Measurements from ENCODE around the gene CUL1.

Gene CUL1

GRCh38 chr7:148727501-148728278 lies 29.0 kb downstream of the CUL1 start:
- no peak for TF ChIP-seq JUND (IDR thresholded peaks at IDR 0.05; ENCODE audit: low read depth)
- DNase-seq (ENCODE audit: low read depth in 1 of 2, low spot score in 1 of 2), result no peak
- in situ Hi-C loops (cut with HindIII; ENCODE audit: low pct_unique_long_range_greater_than_20kb, low sequenced_read_pairs), result no loop called here

- in situ Hi-C loops (cut with HindIII; ENCODE audit: low pct_unique_long_range_greater_than_20kb, low sequenced_read_pairs), result no loop called here
- TF ChIP-seq JUND (IDR thresholded peaks at IDR 0.05; ENCODE audit: low read depth), result no peak
- DNase-seq (ENCODE audit: low read depth in 1 of 2, low spot score in 1 of 2), result no peak
Measured at GRCh38 chr7:148729984-148730733, 31.5 kb downstream of the CUL1 start.

GRCh38 chr7:148732862-148733261 lies 34.2 kb downstream of the CUL1 start:
- in situ Hi-C loops (cut with HindIII; ENCODE audit: low pct_unique_long_range_greater_than_20kb, low sequenced_read_pairs), result no loop called here
- no peak for TF ChIP-seq JUND (IDR thresholded peaks at IDR 0.05; ENCODE audit: low read depth)
- no peak for DNase-seq (ENCODE audit: low read depth in 1 of 2, low spot score in 1 of 2)

GRCh38 chr7:148733496-148733895 lies 34.8 kb downstream of the CUL1 start:
- no peak for TF ChIP-seq JUND (IDR thresholded peaks at IDR 0.05; ENCODE audit: low read depth)
- in situ Hi-C loops (cut with HindIII; ENCODE audit: low pct_unique_long_range_greater_than_20kb, low sequenced_read_pairs), result no loop called here
- no peak for DNase-seq (ENCODE audit: low read depth in 1 of 2, low spot score in 1 of 2)

- no peak for DNase-seq (ENCODE audit: low read depth in 1 of 2, low spot score in 1 of 2)
- in situ Hi-C loops (cut with HindIII; ENCODE audit: low pct_unique_long_range_greater_than_20kb, low sequenced_read_pairs), result no loop called here
- no peak for TF ChIP-seq JUND (IDR thresholded peaks at IDR 0.05; ENCODE audit: low read depth)
Measured at GRCh38 chr7:148735141-148735540, 36.4 kb downstream of the CUL1 start.

- in situ Hi-C loops (cut with HindIII; ENCODE audit: low pct_unique_long_range_greater_than_20kb, low sequenced_read_pairs), result no loop called here
- DNase-seq (ENCODE audit: low read depth in 1 of 2, low spot score in 1 of 2), result no peak
- TF ChIP-seq JUND (IDR thresholded peaks at IDR 0.05; ENCODE audit: low read depth), result no peak
Measured at GRCh38 chr7:148735967-148736366, 37.3 kb downstream of the CUL1 start.

- no peak for DNase-seq (ENCODE audit: low read depth in 1 of 2, low spot score in 1 of 2)
- TF ChIP-seq JUND (IDR thresholded peaks at IDR 0.05; ENCODE audit: low read depth), result no peak
- in situ Hi-C loops (cut with HindIII; ENCODE audit: low pct_unique_long_range_greater_than_20kb, low sequenced_read_pairs), result no loop called here
Measured at GRCh38 chr7:148738737-148739535, 40.2 kb downstream of the CUL1 start.

GRCh38 chr7:148746135-148746534 lies 47.4 kb downstream of the CUL1 start:
- DNase-seq (ENCODE audit: low read depth in 1 of 2, low spot score in 1 of 2), result no peak
- in situ Hi-C loops (cut with HindIII; ENCODE audit: low pct_unique_long_range_greater_than_20kb, low sequenced_read_pairs), result no loop called here
- no peak for TF ChIP-seq JUND (IDR thresholded peaks at IDR 0.05; ENCODE audit: low read depth)

GRCh38 chr7:148747274-148747673 lies 48.6 kb downstream of the CUL1 start:
- TF ChIP-seq JUND (IDR thresholded peaks at IDR 0.05; ENCODE audit: low read depth), result no peak
- in situ Hi-C loops (cut with HindIII; ENCODE audit: low pct_unique_long_range_greater_than_20kb, low sequenced_read_pairs), result no loop called here
- peak in 1 of 2 experiments; percentile 15 for DNase-seq (ENCODE audit: low read depth in 1 of 2, low spot score in 1 of 2)

- TF ChIP-seq JUND (IDR thresholded peaks at IDR 0.05; ENCODE audit: low read depth), result no peak
- DNase-seq (ENCODE audit: low read depth in 1 of 2, low spot score in 1 of 2), result no peak
- in situ Hi-C loops (cut with HindIII; ENCODE audit: low pct_unique_long_range_greater_than_20kb, low sequenced_read_pairs), result no loop called here
Measured at GRCh38 chr7:148750442-148751355, 52.0 kb downstream of the CUL1 start.

GRCh38 chr7:148753224-148753623 lies 54.5 kb downstream of the CUL1 start:
- DNase-seq (ENCODE audit: low read depth in 1 of 2, low spot score in 1 of 2), result no peak
- in situ Hi-C loops (cut with HindIII; ENCODE audit: low pct_unique_long_range_greater_than_20kb, low sequenced_read_pairs), result no loop called here
- no peak for TF ChIP-seq JUND (IDR thresholded peaks at IDR 0.05; ENCODE audit: low read depth)

- no peak for DNase-seq (ENCODE audit: low read depth in 1 of 2, low spot score in 1 of 2)
- TF ChIP-seq JUND (IDR thresholded peaks at IDR 0.05; ENCODE audit: low read depth), result no peak
- in situ Hi-C loops (cut with HindIII; ENCODE audit: low pct_unique_long_range_greater_than_20kb, low sequenced_read_pairs), result no loop called here
Measured at GRCh38 chr7:148754912-148755311, 56.2 kb downstream of the CUL1 start.

All from T47D (cell line).